Measurements from ENCODE around the gene ADCY4.

GRCh38 chr14:24283796-24284460 lies 50.9 kb downstream of the ADCY4 start:
- TF ChIP-seq GATA2 (IDR thresholded peaks at IDR 0.05; ENCODE audit: low read depth, low read length) (no peak), GATA3 (IDR thresholded peaks at IDR 0.05; ENCODE audit: low read depth, low read length) (no peak)

Measured in SH-SY5Y (cell line).